ENCODE measurements around the gene ETFA.

- TF ChIP-seq CTCF (IDR thresholded peaks at IDR 0.05), result no peak
- no peak for TF ChIP-seq POLR2AphosphoS5 (IDR thresholded peaks at IDR 0.05; ENCODE audit: insufficient read depth in 1 of 2, low read depth in 1 of 2)
- TF ChIP-seq POLR2A (IDR thresholded peaks at IDR 0.05), result no peak
Measured at GRCh38 chr15:76332796-76333195, 21.5 kb upstream of the ETFA start.

All from vagina (tissue), 2 donors.